Naive B cell (primary cell): ENCODE data around the gene PPP4R3A. TPM values are rescaled to one million over a fixed set of nuclear protein-coding genes. Genes with fewer than 3 reads are reported as not detected.
A peak's percentile ranks its signal among the peaks of the same experiment; 100 is the strongest.
"Not testable (repeated sequence)": the region's sequence is repeated elsewhere in the genome, so short reads cannot be mapped to it uniquely, and the experiment has no call there.

ENCODE experiments used
- ATAC-seq, 2 donors: fragments of 150-1000 bp; cut with Tn5 transposase; 2 replicates each; pipeline ENCODE4 v1.10.0; 2021; ENCODE audit warnings: low read depth in 2 of 2, mild to moderate bottlenecking in 2 of 2, moderate library complexity in 2 of 2
- DNase-seq: peaks from one replicate; pipeline ENCODE4 v3.0.0; 2022
- H3K27ac Mint-ChIP-seq, 6 donors: one replicate each; pipeline ENCODE4 v1.8.0; 2020 to 2022; ENCODE audit warnings: mild to moderate bottlenecking in 6 of 6, mixed read lengths in 6 of 6, moderate library complexity in 5 of 6, inconsistent platforms in 2 of 6
- H3K27me3 Mint-ChIP-seq, 3 donors: one replicate each; pipeline ENCODE4 v1.8.0; 2021 to 2022; ENCODE audit warnings: mixed read lengths in 3 of 3, mild to moderate bottlenecking in 1 of 3
- H3K36me3 Mint-ChIP-seq, 2 donors: one replicate each; pipeline ENCODE4 v1.8.0; 2020 to 2022; ENCODE audit warnings: mixed read lengths in 2 of 2, inconsistent platforms in 1 of 2, mild to moderate bottlenecking in 1 of 2
- H3K4me1 Mint-ChIP-seq, 3 donors: one replicate each; pipeline ENCODE4 v1.8.0; 2020 to 2022; ENCODE audit warnings: mixed read lengths in 3 of 3, inconsistent platforms in 1 of 3, mild to moderate bottlenecking in 1 of 3, moderate library complexity in 1 of 3
- H3K4me3 Mint-ChIP-seq, 8 donors: one replicate each; pipeline ENCODE4 v1.8.0; 2020 to 2022; ENCODE audit warnings: mild to moderate bottlenecking in 8 of 8, mixed read lengths in 8 of 8, moderate library complexity in 8 of 8, inconsistent platforms in 2 of 8
- H3K9me3 Mint-ChIP-seq, 7 donors: one replicate each; pipeline ENCODE4 v1.8.0; 2020 to 2022; ENCODE audit warnings: mixed read lengths in 7 of 7, mild to moderate bottlenecking in 5 of 7, inconsistent platforms in 2 of 7, moderate library complexity in 1 of 7
- polyA plus RNA-seq, 6 donors: library from polyadenylated mRNA; unstranded; fragments of 300-500 nt; fragmentation: Illumina TruSeq; gene quantifications; one replicate each; pipeline ENCODE4 v1.2.3, GENCODE V29; 2021; ENCODE audit warnings: low read depth in 6 of 6

The PPP4R3A gene
- polyA plus RNA-seq, 6 donors from 2014 or later, result 101 to 213 (median 115) TPM

DNA sequence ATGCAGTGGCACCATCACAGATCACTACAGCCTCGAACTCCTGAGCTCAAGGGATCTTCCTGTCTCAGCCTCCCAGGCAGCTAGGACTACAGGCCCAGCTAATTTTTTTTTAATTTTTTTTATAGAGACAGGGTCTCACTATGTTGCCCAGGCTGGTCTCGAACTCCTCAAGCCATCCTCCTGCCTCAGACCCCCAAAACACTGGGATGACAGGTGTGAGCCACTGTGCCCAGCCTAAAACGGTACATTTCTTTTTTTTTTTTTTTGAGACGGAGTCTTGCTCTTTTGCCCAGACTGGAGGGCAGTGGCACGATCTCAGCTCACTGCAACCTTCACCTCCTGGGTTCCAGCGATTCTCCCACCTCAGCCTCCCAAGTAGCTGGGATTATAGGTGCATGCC lies 100.9 kb downstream of the PPP4R3A start:
- Mint-ChIP-seq H3K27ac (peak overlapping the region in 2 of 6 donors; percentile 60 to 84), H3K4me1 (peaks cover 66 to 94% (median 90%) of the 10 kb centered on the region in 3 donors), H3K36me3 (peaks cover 13 to 16% of the 10 kb centered on the region in 2 donors)
- H3K9me3 Mint-ChIP-seq, ATAC-seq, H3K27me3 Mint-ChIP-seq, H3K4me3 Mint-ChIP-seq, DNase-seq: not testable (repeated sequence)

Other genes starting within 250 kb of the PPP4R3A start
- gene CCDC88C, start 92.5 kb downstream of the PPP4R3A start, polyA plus RNA-seq, result 10 to 100 TPM; 13.5 to 35.0 (median 15.8) TPM
- gene CATSPERB, start 221.8 kb upstream of the PPP4R3A start, polyA plus RNA-seq, result under 1 TPM in 1 of 6 donors, not detected in 5; 0.71 TPM